HL-60 (cell line): Measurements from ENCODE around the gene NSUN2.
A peak's percentile ranks its signal among the peaks of the same experiment; 100 is the strongest.

Experiments used
- DNase-seq, 2 experiments: peaks; one replicate each; pipeline ENCODE4 v3.0.0-alpha.2; 2010 to 2020; ENCODE audit warnings: low read depth in 1 of 2, low spot score in 1 of 2
- H3K27ac ChIP-seq: fragments of 250-450 bp; sonication (Bioruptor Pico); replicated peaks from 2 replicates; pipeline ENCODE4 v1.5.1; 2020; ENCODE audit warnings: mild to moderate bottlenecking, moderate library complexity
- H3K27me3 ChIP-seq: fragments of 250-450 bp; sonication (Bioruptor Pico); 2 replicates; pipeline ENCODE4 v1.5.1; 2021; ENCODE audit warnings: mild to moderate bottlenecking, moderate library complexity; ENCODE audit not compliant: insufficient read depth, poor library complexity, severe bottlenecking
- H3K4me3 ChIP-seq: replicated peaks from 2 replicates; pipeline ENCODE4 v1.5.1; 2011; ENCODE audit warnings: mild to moderate bottlenecking, control low read depth, low read length; ENCODE audit not compliant: insufficient read depth
- GABPA ChIP-seq: IDR thresholded peaks from 2 replicates; pipeline ENCODE4 v1.6.1; 2012; ENCODE audit warnings: low read depth
- POLR2AphosphoS5 ChIP-seq: IDR thresholded peaks from 2 replicates; pipeline ENCODE4 v1.6.1; 2012; ENCODE audit warnings: low read depth
- SPI1 ChIP-seq: IDR thresholded peaks from 2 replicates; pipeline ENCODE4 v1.6.1; 2012; ENCODE audit warnings: low read depth, mild to moderate bottlenecking, borderline replicate concordance
- TF ChIP-seq, protein P1 (sequence below): IDR thresholded peaks from 2 replicates; pipeline ENCODE4 v1.6.1; 2012; ENCODE audit warnings: low read depth; ENCODE audit not compliant: insufficient replicate concordance
- TF ChIP-seq, protein P2 (sequence below): IDR thresholded peaks from one replicate; pipeline ENCODE4 v1.5.1; 2011; ENCODE audit warnings: low read length, control low read depth, inconsistent platforms; ENCODE audit not compliant: insufficient read depth

The NSUN2 gene

DNA sequence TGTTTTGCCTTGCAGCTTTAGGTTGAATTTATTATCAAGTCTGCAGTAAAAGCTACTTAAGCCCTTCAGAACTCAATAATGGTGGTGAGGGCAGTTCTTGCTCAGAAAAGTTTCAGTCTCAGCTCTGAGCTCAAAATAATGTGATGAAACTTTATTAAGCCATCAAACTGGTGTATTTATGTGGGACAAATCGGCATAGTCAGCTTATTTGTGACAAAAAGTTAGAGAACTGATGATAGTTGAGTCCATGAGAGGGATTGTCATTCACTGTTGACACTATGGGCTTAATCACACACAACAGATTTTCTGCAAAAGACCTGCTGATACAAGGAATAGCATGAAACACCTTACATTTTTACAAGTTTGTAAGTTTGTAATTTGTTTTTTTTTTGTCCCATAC, 9.8 kb upstream of the NSUN2 start:
- DNase-seq = no peak
- H3K27ac ChIP-seq = no peak overlapping the region
- no peaks in the 10 kb centered on the region for H3K27me3 ChIP-seq
- no peak overlapping the region for H3K4me3 ChIP-seq
- TF ChIP-seq GABPA = no peak
- TF ChIP-seq, protein P1, sequence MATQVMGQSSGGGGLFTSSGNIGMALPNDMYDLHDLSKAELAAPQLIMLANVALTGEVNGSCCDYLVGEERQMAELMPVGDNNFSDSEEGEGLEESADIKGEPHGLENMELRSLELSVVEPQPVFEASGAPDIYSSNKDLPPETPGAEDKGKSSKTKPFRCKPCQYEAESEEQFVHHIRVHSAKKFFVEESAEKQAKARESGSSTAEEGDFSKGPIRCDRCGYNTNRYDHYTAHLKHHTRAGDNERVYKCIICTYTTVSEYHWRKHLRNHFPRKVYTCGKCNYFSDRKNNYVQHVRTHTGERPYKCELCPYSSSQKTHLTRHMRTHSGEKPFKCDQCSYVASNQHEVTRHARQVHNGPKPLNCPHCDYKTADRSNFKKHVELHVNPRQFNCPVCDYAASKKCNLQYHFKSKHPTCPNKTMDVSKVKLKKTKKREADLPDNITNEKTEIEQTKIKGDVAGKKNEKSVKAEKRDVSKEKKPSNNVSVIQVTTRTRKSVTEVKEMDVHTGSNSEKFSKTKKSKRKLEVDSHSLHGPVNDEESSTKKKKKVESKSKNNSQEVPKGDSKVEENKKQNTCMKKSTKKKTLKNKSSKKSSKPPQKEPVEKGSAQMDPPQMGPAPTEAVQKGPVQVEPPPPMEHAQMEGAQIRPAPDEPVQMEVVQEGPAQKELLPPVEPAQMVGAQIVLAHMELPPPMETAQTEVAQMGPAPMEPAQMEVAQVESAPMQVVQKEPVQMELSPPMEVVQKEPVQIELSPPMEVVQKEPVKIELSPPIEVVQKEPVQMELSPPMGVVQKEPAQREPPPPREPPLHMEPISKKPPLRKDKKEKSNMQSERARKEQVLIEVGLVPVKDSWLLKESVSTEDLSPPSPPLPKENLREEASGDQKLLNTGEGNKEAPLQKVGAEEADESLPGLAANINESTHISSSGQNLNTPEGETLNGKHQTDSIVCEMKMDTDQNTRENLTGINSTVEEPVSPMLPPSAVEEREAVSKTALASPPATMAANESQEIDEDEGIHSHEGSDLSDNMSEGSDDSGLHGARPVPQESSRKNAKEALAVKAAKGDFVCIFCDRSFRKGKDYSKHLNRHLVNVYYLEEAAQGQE = no peak
- TF ChIP-seq, protein P2, sequence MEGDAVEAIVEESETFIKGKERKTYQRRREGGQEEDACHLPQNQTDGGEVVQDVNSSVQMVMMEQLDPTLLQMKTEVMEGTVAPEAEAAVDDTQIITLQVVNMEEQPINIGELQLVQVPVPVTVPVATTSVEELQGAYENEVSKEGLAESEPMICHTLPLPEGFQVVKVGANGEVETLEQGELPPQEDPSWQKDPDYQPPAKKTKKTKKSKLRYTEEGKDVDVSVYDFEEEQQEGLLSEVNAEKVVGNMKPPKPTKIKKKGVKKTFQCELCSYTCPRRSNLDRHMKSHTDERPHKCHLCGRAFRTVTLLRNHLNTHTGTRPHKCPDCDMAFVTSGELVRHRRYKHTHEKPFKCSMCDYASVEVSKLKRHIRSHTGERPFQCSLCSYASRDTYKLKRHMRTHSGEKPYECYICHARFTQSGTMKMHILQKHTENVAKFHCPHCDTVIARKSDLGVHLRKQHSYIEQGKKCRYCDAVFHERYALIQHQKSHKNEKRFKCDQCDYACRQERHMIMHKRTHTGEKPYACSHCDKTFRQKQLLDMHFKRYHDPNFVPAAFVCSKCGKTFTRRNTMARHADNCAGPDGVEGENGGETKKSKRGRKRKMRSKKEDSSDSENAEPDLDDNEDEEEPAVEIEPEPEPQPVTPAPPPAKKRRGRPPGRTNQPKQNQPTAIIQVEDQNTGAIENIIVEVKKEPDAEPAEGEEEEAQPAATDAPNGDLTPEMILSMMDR = no peak
- TF ChIP-seq POLR2AphosphoS5 = no peak
- TF ChIP-seq SPI1 = no peak

DNA sequence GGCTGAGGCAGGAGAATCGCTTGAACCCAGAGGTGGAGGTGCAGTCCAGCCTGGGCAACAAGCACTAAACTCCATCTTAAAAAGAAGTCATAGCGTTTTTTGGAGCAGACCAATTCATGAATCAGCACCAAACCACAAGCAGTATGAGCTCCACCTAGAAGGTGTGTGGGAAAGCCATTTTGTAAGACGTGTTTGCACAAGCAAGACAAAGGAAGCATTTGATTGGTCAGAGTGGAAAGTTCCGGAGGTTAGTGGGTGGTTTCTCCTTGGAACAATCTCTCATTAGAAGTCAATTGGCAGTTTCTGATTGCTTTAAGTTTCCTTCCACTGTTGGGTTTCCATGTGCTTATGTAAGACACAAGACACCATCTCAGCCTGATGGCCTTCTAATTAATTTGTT, 5.4 kb upstream of the NSUN2 start:
- H3K27ac ChIP-seq = no peak overlapping the region
- H3K27me3 ChIP-seq = no peaks in the 10 kb centered on the region
- peak in 1 of 2 experiments; percentile 7 for DNase-seq
- TF ChIP-seq GABPA (no peak), POLR2AphosphoS5 (no peak), SPI1 (no peak)
- TF ChIP-seq, protein P2 = no peak
- TF ChIP-seq, protein P1 = no peak
- H3K4me3 ChIP-seq = no peak overlapping the region

DNA sequence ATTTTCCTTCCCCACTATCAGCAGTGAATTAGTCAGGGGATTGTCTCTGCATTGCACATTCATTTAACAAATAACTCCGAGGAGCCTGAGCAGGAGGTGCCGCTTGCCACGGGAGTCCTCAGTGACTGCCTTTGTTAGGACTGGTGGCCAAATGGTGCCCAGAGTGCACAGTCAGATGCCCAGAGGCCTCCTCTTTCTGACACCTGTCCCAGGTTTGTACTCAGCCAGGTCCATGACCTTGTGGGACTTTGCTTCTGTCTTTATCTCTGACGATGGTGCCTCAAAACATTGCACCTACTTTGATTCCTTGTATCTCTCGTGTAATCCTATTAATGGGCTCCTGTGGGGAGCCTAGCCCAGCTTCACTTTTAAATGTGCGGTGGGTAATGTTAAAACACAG, 4.7 kb upstream of the NSUN2 start:
- no peak for DNase-seq
- Histone ChIP-seq H3K4me3 (no peak overlapping the region), H3K27ac (no peak overlapping the region), H3K27me3 (no peaks in the 10 kb centered on the region)
- no peak for TF ChIP-seq GABPA
- TF ChIP-seq, protein P1 = no peak

DNA sequence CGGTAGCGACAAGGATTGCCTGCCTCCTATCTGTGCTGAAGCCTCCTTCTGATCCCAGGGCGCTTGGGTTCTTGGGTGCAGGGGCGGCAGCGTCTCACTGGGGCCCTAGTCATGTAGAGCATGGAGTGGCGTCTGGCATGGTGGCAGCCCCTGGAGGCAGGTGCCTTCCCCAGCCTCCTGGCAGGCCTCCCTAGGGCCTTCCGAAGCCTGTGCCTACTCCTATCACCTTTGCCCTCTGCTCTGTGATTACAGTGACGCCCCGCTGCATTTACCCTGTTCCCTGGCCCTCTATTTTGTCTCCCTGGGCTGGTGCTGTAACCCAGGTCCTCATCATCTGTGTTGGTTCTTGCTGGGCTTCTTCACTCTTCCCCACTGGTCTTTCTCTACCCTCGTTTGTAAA, 4.2 kb upstream of the NSUN2 start:
- no peak for DNase-seq
- Histone ChIP-seq H3K27me3 (no peaks in the 10 kb centered on the region), H3K4me3 (no peak overlapping the region), H3K27ac (no peak overlapping the region)
- TF ChIP-seq GABPA (no peak), POLR2AphosphoS5 (no peak), SPI1 (no peak)
- TF ChIP-seq, protein P2 = no peak
- TF ChIP-seq, protein P1 = no peak
